ENCODE results near the gene NELL1. TPM values are rescaled to one million over a fixed set of nuclear protein-coding genes. Genes with fewer than 3 reads are reported as not detected.

Gene NELL1
- total and polyA plus RNA-seq, 2 experiments from 2014 or later, result 8.9 to 20.1 TPM

DNA sequence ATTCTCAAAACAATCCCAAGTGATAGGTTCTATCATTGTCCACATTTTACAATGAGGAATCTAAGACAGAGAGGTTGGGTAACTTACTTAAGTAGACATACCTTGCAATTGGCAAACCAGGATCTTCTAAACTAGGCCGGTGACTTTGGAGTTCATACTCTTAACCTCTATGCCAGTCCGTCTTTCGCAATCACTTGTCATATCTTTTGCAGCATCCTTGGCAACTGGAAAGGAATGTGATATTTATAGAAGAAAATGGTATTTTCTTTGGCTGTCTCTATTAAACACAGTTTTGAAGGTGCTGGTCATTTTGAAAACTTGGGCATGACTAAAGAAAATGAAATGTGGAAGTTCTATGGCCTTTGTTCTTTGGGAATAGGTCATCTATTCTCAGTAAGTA is 556.5 kb downstream of the NELL1 start:
- H4K20me1 ChIP-seq (ENCODE audit: insufficient read depth, poor library complexity, severe bottlenecking), result no peaks in the 10 kb centered on the region

DNA sequence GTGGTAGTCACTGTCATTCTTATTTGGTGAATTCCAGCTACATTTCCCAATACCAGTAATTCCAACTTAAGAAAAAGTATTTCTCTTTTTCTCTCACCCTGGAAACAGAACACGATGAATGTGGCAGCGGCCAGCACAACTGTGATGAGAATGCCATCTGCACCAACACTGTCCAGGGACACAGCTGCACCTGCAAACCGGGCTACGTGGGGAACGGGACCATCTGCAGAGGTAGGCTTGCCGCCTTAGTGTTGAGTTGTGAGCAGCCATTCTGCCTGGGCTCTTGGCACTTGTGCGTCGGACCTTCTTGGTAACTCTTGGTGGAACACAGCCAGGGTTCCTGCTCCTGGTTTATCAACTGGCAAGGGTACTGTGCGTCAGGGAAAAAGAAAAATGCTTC is 559.8 kb downstream of the NELL1 start:
- no peak overlapping the region for H3K27ac ChIP-seq
- TF ChIP-seq EZH2 (IDR thresholded peaks at IDR 0.05; ENCODE audit: borderline replicate concordance) (no peak), EZH2phosphoT487 (IDR thresholded peaks at IDR 0.05; ENCODE audit: low read depth, severe bottlenecking, unreplicated experiment) (no peak)
- TF ChIP-seq, protein P1, sequence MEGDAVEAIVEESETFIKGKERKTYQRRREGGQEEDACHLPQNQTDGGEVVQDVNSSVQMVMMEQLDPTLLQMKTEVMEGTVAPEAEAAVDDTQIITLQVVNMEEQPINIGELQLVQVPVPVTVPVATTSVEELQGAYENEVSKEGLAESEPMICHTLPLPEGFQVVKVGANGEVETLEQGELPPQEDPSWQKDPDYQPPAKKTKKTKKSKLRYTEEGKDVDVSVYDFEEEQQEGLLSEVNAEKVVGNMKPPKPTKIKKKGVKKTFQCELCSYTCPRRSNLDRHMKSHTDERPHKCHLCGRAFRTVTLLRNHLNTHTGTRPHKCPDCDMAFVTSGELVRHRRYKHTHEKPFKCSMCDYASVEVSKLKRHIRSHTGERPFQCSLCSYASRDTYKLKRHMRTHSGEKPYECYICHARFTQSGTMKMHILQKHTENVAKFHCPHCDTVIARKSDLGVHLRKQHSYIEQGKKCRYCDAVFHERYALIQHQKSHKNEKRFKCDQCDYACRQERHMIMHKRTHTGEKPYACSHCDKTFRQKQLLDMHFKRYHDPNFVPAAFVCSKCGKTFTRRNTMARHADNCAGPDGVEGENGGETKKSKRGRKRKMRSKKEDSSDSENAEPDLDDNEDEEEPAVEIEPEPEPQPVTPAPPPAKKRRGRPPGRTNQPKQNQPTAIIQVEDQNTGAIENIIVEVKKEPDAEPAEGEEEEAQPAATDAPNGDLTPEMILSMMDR (IDR thresholded peaks at IDR 0.05; ENCODE audit: poor library complexity), result no peak
- WGBS (ENCODE audit: low lambda C conversion rate, missing lambda C conversion rate), result 97% methylated on average over 9 of the region's 9 CpGs
- H3K4me3 ChIP-seq, result no peak overlapping the region
- no peaks in the 10 kb centered on the region for H3K9me2 ChIP-seq (replicated peaks; ENCODE audit: insufficient read depth)
- no peaks in the 10 kb centered on the region for H3K9me3 ChIP-seq (ENCODE audit: low read depth)
- H3K27me3 ChIP-seq, result no peaks in the 10 kb centered on the region
- no peak overlapping the region for H3K4me2 ChIP-seq
- no peaks in the 10 kb centered on the region for H4K20me1 ChIP-seq (ENCODE audit: insufficient read depth, poor library complexity, severe bottlenecking)
- no peak for DNase-seq (ENCODE audit: low spot score)
- H3K4me1 ChIP-seq (ENCODE audit: insufficient read depth), result no peaks in the 10 kb centered on the region
- no peaks in the 10 kb centered on the region for H3K36me3 ChIP-seq (replicated peaks; ENCODE audit: insufficient read depth, low read depth)
- H2AFZ ChIP-seq, result no peak overlapping the region
- H3K79me2 ChIP-seq, result no peaks in the 10 kb centered on the region

More for the DNA sequence above, 556.5 kb downstream of the NELL1 start:
- no peak overlapping the region for H3K4me3 ChIP-seq
- no peaks in the 10 kb centered on the region for H3K9me2 ChIP-seq (replicated peaks; ENCODE audit: insufficient read depth)
- no peaks in the 10 kb centered on the region for H3K79me2 ChIP-seq
- H3K27me3 ChIP-seq, result no peaks in the 10 kb centered on the region
- WGBS (ENCODE audit: low lambda C conversion rate, missing lambda C conversion rate), result 77% methylated on average over 3 of the region's 3 CpGs
- DNase-seq (ENCODE audit: low spot score), result no peak
- no peak overlapping the region for H3K4me2 ChIP-seq
- no peak overlapping the region for H2AFZ ChIP-seq
- TF ChIP-seq, protein P1 (IDR thresholded peaks at IDR 0.05; ENCODE audit: poor library complexity), result no peak
- no peak for TF ChIP-seq EZH2phosphoT487 (IDR thresholded peaks at IDR 0.05; ENCODE audit: low read depth, severe bottlenecking, unreplicated experiment)
- no peak for TF ChIP-seq EZH2 (IDR thresholded peaks at IDR 0.05; ENCODE audit: borderline replicate concordance)
- H3K27ac ChIP-seq, result no peak overlapping the region
- H3K9me3 ChIP-seq (ENCODE audit: low read depth), result no peaks in the 10 kb centered on the region
- H3K36me3 ChIP-seq (replicated peaks; ENCODE audit: insufficient read depth, low read depth), result no peaks in the 10 kb centered on the region
- H3K4me1 ChIP-seq (ENCODE audit: insufficient read depth), result no peaks in the 10 kb centered on the region

DNA sequence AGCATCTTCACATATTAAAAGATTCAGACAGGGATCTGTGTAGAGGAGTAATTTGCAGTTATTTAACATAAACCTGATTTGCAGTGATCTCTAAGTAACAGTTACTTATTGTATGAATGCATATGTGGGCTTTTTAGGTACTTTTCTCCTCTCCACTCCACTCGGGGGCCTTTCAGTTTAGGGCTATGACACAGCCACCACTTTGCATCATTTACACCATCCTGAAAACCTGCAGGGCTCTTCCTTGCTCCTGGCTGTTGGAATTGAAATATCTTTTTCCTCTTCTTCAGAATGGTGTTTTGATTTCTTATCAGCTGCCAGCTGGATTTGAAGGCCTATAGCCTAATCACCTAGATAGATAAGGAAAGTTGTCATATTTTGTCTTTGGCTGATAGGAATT is 580.8 kb downstream of the NELL1 start:
- no peak overlapping the region for H3K4me2 ChIP-seq

More for the DNA sequence above, 580.8 kb downstream of the NELL1 start:
- DNase-seq (ENCODE audit: low spot score), result no peak
- Histone ChIP-seq H3K27me3 (no peaks in the 10 kb centered on the region), H4K20me1 (ENCODE audit: insufficient read depth, poor library complexity, severe bottlenecking) (no peaks in the 10 kb centered on the region), H3K4me1 (ENCODE audit: insufficient read depth) (no peaks in the 10 kb centered on the region), H2AFZ (no peak overlapping the region), H3K79me2 (no peaks in the 10 kb centered on the region), H3K4me3 (no peak overlapping the region), H3K36me3 (replicated peaks; ENCODE audit: insufficient read depth, low read depth) (no peaks in the 10 kb centered on the region), H3K9me3 (ENCODE audit: low read depth) (no peaks in the 10 kb centered on the region), H3K9me2 (replicated peaks; ENCODE audit: insufficient read depth) (no peaks in the 10 kb centered on the region), H3K27ac (no peak overlapping the region)
- no peak for TF ChIP-seq EZH2phosphoT487 (IDR thresholded peaks at IDR 0.05; ENCODE audit: low read depth, severe bottlenecking, unreplicated experiment)
- no peak for TF ChIP-seq EZH2 (IDR thresholded peaks at IDR 0.05; ENCODE audit: borderline replicate concordance)
- TF ChIP-seq, protein P1 (IDR thresholded peaks at IDR 0.05; ENCODE audit: poor library complexity), result no peak
- WGBS (ENCODE audit: low lambda C conversion rate, missing lambda C conversion rate), result 23% methylated on average over 1 of the region's 1 CpG

All from hepatocyte (in vitro differentiated cells).